H4 (cell line): ENCODE measurements around the gene CDKN2B. TPM values are rescaled to one million over a fixed set of nuclear protein-coding genes. Genes with fewer than 3 reads are reported as not detected.

ENCODE experiments used
- DNase-seq: peaks from one replicate; pipeline ENCODE4 v3.0.0-alpha.2; 2015; ENCODE audit warnings: low spot score
- total RNA-seq: library from RNA; depleted of rRNA; stranded (reverse); fragments of >200 nt; shearing (Covaris generic); gene quantifications from 2 replicates; pipeline ENCODE4 v1.2.3, GENCODE V29; 2014

CDKN2B gene
- total RNA-seq, 1 experiment from 2014 or later, result not detected

DNA sequence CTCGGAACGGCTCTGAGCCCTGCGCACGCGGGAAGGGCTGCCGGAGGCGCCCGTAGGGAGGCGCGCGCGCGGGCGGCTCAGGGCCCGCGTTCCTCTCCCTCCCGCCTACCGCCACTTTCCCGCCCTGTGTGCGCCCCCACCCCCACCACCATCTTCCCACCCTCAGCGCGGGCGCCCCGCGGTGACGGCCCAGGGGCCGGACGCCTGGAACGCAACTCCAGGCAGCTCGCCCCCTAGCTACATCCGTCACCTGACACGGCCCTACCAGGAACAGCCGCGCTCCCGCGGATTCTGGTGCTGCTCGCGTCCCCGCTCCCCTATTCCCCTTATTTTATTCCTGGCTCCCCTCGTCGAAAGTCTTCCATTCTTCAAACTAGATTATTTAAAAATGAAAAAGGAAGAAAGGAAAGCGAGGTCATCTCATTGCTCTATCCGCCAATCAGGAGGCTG, 14.5 kb downstream of the CDKN2B start, which contains the start of gene CDKN2B-AS1:
CDKN2B-AS1 (plus strand) TSS at position 236 of the 450 bp plus-strand sequence.
- no peak for DNase-seq

DNA sequence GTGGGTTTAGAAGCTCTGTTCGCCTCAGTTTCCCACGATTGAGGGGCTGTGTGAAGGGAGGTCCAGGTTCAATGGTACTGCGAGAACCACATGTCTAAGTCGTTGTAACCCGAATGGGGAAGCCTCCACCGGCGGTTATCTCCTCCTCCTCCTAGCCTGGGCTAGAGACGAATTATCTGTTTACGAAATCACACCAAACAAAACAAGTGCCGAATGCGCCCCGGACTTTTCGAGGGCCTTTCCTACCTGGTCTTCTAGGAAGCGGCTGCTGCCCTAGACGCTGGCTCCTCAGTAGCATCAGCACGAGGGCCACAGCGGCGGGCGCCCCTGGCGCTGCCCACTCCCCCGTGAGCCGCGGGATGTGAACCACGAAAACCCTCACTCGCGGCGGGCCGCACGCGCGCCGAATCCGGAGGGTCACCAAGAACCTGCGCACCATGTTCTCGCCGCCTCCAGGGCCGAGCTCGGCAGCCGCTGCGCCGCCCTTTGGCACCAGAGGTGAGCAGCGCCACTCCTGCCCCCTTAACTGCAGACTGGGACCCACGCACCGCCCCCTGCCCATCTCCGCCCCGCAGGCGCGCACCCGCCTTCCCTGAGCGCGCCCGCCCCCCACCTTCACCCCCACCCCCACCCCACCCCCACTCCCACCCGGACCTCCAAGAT, 15.1 kb downstream of the CDKN2B start, which contains the start of gene CDKN2A:
CDKN2A (minus strand) TSS at position 500 of the 663 bp plus-strand sequence.
- no peak for DNase-seq

DNA sequence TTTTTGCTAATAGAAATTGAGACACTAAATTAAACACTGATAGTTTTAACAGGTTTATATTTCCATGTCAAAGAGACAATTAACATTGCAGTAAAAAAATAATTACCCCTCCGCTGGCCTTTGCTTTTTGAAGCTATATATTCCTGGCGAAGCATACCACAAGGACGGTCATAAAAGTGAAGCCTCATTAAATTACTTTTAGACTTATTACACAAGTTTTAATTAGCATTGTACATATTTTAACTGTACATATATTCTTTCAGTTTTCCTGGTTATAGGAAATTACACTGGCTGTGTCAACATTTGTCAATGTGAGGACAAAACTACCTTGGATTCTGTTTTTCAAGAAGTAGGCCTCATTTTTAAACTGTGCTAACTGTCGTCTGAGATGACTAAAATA, 16.1 kb downstream of the CDKN2B start:
- no peak for DNase-seq

DNA sequence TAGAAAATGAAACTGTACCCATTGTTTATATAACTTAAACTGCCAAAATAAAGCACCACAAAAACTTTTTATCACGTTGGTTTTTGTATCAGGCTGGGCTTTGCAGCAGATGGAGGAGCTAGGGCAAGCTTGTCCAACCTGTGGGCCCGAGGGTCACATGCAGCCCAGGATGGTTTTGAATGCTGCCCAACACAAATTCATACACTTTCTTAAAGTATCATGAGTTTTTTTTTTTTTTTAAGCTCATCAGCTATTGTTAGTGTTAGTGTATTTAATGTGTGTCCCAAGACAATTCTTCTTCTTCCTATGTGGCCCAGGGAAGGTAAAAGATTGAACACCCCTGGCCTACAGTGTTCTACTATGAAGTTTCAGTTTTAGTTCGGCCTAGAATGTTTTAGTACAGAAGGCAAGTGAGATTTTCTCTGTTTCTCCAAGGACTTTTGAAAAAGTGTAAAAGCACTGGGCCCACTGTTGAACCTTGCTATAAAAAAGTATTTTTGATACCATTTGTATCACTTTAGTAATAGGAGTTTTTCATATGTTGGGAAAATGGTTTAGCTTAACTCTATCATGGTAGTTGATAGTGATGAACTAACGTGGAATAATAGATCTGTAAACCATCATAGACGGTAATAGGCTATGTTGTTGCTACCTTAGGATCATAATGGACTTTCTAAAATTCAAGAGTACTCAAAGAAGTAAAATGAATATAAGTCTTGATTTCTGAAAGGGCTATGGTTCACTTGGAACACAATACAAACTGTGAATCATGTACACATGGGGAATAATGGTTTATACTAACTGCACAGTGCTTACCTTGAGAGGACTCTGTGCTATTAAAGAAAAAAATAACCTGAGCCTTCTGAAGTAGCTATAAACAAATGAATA, 17.8 kb downstream of the CDKN2B start:
- no peak for DNase-seq

DNA sequence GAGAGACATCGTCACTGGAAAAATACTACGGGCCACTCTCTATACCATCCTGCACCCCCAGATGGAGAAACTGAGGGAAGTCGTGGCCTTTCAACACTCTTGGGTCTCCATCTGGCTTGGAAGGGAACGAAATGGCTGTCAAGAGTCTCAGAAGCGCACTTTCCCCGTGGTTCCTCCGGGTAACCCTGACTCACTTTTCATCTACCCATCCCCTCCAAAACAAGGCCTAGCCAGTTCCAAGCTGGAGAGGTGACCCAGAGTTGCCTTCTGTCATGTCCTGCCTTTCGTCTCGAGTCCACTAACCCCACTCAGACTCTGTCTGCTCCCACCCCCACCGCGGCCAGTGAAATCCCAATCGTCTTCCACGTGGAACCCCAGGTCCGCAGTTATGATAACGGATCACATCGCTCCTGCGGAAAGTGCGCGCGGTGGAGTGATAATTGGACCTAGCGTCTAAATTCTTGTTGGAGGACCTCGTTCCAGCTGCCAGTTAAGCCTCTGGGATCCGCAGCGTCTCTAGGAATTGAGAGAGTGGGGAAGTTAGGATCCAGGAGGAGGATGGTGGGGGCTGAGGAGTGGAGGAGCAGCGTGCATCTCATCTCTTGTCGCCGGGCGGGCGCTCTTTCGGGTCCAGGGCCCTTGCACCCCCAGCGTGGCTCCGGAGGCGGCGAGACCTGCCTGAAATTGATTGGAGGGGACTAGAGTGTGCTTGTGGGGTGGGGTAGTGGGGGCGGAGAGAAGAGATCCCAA, 19.5 kb downstream of the CDKN2B start:
- DNase-seq, result no peak

DNA sequence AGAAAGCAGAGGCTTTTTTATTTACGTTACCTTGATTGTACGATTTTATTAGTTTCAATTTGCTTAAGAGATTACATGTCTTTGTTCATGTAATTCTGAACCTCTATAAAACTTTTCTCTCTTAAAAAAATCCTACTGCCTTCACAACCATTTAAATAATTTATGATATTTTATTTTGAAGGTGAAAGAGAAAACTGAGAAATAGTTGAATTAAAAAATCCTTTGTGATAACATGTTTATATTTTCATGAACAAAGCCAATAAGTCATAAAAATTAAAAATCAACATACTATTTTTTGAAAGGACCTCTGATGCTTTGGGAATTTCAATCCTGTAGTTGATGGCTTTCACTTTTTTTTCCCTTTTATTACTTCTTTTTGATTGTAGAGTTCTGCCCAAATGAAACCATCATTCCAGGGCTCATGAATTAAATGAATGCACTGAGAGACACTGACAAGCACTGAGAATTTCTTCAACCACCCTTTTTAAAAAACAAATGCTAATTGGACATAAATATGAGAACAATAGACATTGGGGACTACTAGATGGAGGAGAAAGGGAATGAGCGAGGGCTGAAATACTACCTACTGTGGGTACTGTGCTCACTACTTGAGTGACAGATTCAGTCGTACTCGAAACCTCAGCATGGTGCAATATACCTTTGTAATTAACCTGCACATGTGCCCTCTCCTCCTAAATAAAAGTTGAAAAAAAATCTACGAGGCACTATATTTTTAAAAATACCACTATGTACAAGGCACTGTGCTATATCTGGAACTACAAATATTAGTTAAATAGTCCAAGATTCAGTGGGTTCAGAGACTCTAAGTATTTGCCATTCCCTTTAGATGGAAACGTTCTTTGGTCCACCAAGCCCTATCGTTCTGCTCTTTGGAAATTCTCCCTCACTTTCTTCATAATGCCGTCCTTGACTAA, 20.8 kb downstream of the CDKN2B start:
- no peak for DNase-seq

DNA sequence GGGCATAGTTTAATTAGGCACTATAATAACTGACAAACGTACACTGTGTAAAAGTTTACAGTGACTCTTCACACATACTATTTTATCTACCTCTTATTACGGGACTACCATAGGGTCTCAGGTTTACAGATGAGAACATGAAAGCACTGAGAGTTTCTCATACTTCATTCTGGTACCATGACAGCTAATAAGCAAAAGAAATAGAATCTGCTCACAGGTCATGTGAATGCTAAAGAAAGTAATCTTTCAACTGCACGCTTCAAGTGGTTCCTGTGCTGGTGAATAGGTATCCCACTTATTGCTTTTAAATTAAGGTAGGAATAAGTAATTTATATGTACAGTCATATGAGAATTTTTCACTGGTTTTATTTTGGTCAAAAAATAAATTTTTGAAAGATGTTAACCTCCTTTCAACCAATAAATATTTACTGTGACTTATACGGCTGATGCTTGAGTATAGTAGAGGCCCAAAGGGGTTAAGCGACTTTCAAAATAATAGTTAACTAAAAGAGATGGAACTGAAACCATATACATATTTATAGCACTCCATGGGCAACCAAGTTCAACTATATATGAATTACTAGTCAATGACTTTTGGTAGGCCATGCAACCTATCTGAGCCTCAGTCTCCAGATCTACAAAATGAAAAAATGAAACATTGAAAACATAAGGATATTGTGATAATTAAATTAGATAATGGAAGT, 23.0 kb downstream of the CDKN2B start:
- no peak for DNase-seq

DNA sequence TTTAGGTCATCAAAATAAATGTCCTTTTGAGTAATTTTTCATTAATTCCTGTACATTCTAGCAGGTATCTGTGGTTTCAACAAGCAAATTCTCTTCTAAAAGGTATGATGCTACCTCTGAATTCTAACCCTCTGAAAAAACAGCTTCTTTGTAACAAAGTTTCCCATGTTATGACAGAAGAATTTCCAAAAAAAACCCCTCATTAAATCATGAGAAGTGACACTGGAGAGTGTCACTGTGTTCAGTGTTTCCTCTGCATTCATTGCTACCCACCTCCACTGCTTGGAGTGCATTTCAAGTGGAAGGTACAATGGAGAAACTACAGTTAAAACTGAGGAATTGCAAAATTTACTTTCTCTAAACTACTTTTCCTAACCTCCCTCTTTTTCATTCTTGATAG, 25.0 kb downstream of the CDKN2B start:
- DNase-seq, result no peak

DNA sequence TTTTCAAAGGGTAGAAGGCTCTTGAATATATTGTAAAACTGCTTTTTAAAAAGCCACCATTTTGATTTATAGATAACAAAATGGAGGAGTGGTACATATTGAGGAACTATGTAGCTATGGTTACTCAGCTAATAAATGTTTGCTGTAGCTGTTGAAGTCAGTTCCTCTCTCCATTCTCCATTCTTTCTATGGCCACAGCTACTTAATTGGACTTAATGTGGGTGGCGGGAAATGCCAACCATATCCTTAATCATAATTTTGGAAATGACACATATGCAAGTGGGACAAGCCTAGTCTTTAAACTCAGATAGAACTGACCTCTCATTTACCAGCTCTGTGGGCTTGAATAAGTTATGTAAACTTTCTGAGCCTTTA, 25.6 kb downstream of the CDKN2B start:
- no peak for DNase-seq

DNA sequence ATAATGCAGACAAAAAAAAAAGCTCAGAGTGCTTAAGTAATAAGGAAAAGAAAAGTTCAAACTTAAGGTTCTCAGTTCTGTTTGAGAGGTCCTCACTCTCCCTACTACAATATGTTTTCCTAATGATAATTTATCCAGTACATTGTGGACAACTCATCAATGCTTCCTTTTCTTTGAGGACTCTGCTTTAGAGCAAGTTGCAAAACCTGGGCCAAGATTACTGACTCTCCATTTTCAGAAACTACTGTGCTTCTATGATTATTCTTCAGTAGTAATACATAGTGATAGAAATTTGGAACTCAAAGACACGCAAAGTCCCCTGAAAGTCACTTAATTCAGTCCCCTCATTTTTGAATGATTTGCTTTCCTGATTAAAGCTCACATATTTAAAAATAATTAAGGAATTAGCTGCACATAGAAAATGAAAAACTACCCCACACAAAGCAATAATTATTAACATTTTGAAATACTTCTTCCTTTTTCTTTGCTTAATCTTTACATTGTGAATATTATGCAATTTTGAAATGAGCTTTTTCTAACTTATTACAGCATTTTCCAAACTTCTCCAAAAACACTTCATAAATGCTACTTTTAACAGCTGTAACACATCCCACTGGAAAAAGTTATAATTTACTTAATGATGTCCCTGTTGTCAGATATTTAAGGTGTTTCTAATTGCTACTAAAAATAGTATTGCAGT, 26.1 kb downstream of the CDKN2B start:
- no peak for DNase-seq

DNA sequence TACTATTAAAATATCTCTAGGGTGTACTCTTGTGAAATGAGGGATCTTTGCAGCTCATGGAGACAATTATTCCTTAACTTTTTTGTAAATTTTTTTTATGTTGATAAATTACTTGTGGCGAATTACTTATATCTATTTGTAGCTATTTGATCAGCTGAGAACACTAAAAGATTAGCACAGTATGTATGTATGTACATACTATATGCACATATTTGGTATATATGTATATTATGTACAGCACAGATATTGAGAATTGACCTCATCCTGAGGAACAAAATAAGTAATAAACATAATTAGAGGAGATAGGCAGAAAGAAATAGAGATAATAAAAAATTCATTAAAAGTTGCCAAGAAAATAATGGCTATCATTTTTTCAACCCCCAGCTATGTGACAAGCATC, 26.7 kb downstream of the CDKN2B start:
- DNase-seq, result no peak

DNA sequence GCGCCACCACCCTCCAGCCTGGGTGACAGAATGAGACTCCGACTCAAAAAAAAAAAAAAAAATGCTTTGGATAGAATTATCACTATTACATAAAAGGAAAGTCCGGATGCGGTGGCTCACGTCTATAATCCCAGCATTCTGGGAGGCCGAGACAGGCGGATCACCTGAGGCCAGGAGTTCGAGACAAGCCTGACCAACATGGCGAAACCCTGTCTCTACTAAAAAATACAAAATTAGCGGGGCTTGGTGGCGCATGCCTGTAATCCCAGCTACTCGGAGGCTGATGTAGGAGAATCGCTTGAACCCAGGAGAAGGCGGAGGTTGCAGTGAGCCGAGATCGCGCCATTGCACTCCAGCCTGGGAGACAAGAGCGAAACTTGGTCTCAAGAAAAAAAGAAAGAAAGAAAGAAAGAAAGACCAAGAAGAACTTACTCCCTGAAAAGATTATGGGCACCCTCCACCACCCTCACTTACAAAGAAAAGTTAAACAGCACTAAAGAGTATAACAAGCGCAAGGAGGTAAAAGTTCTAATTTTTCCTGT, 32.7 kb downstream of the CDKN2B start:
- no peak for DNase-seq

DNA sequence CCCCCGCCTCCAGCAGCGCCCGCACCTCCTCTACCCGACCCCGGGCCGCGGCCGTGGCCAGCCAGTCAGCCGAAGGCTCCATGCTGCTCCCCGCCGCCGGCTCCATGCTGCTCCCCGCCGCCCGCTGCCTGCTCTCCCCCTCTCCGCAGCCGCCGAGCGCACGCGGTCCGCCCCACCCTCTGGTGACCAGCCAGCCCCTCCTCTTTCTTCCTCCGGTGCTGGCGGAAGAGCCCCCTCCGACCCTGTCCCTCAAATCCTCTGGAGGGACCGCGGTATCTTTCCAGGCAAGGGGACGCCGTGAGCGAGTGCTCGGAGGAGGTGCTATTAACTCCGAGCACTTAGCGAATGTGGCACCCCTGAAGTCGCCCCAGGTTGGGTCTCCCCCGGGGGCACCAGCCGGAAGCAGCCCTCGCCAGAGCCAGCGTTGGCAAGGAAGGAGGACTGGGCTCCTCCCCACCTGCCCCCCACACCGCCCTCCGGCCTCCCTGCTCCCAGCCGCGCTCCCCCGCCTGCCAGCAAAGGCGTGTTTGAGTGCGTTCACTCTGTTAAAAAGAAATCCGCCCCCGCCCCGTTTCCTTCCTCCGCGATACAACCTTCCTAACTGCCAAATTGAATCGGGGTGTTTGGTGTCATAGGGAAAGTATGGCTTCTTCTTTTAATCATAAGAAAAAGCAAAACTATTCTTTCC, 34.2 kb downstream of the CDKN2B start:
- DNase-seq, result no peak

DNA sequence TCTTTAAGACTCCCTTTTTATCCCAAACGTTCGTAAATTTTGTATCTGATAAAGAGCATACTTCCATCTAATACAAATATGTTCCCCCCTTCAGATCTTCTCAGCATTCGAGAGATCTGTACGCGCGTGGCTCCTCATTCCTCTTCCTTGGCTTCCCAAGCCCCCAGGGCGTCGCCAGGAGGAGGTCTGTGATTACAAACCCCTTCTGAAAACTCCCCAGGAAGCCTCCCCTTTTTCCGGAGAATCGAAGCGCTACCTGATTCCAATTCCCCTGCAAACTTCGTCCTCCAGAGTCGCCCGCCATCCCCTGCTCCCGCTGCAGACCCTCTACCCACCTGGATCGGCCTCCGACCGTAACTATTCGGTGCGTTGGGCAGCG, 34.8 kb downstream of the CDKN2B start:
- DNase-seq, result no peak

DNA sequence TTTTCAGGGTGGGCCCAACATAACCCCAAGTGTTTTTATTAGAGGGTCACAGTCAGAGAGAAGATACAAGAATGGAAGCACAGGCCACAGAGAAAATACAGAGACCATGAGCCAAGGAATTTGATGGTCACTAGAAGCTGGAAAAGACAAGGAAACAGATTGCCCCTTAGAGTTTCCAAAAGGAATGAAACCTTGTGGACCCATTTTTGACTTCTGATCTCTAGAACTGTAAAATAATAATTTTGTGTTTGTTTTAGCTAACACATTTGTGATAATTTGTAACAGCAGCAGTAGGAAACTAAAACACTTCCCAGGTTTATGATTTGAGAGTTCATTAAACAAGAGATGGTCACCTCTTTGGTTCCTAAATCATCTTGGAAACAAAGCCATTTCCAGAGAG, 36.7 kb downstream of the CDKN2B start:
- no peak for DNase-seq

DNA sequence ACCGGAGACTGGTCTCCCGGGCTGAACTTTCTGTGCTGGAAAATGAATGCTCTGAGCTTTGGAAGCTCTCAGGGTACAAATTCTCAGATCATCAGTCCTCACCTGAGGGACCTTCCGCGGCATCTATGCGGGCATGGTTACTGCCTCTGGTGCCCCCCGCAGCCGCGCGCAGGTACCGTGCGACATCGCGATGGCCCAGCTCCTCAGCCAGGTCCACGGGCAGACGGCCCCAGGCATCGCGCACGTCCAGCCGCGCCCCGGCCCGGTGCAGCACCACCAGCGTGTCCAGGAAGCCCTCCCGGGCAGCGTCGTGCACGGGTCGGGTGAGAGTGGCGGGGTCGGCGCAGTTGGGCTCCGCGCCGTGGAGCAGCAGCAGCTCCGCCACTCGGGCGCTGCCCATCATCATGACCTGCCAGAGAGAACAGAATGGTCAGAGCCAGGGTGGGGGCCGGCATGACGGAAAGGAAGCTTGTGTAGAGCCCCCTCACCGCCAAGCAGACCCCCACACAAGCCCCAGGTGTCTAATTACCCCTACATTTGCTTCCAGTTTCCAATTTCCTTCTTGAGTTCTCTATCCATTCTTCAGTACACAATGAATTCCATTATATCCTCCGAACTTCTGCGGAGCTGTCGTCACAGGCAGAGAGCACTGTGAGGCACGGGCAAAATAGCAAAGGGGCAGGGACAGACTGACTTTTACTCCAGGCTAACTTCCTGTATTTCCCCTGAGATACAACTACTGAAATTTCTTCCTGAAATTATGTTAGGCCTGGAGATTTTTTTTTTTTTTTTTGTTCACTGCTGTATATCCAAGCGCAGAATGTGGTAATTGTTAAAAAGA, 38.1 kb downstream of the CDKN2B start:
- no peak for DNase-seq

DNA sequence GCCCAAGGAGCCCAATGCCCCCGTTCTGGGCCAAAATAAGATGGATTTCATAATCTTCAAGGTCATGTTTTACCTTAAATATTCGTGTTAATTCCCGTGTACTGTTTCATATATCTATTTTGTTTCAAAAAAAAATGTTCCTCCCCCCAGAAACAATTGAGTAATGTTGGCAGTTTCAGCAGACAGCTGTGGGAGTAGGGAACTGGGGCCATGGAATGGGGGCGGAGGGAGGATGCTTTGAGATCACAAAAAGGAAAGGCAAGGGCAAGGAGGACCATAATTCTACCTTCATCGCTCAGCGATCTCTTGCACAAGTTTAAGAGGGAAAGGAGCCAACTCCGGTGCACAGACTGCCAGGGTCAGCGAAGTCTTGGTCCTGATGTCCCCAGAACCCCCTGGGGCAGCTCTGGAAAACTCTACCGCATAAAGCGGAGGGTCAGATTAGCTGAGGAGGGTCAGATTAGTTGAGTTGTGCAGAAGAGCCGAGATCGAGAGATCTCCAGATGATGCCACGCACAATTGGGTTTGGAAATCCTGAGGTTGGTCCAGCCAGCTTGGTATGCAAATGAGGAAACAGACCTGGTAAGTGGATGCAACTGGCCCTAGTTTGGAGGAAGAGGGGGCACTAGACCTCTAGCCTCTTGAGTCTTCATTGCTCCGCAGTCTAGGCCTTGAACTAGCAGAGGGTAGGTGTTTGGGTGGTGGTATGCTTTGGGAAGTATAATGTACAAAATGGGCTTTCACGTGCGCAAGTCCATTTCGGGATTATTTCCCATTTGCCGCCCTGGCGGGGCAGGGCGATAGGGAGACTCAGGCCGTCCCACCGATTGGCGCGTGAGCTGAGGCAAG, 38.9 kb downstream of the CDKN2B start:
- no peak for DNase-seq
